ENCODE measurements around the gene RAMP3. TPM values are rescaled to one million over a fixed set of nuclear protein-coding genes. Genes with fewer than 3 reads are reported as not detected.

RAMP3 gene
- total RNA-seq, 2 experiments from 2014 or later = not detected

DNA sequence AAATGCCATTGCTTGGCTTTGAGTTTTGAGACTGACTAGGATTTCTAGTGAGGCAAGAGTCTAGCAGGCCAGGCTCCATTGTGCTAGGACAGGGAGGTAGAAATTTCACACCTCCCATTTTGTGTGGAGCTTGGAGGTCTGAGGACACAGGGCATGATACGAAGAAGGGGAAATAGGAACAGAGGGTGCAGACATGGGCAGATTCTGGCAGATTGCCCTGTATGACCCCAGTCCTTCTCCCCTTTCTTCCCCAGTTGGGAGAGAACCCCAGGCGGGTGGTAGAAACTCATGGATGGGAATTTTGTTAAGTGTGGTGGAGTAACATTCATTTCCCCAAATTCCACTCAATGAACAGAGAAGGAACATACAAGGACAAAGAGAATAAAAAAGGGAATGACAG, 54.4 kb downstream of the RAMP3 start:
- Mint-ChIP-seq H3K36me3 (ENCODE audit: low read depth) (no peaks in the 10 kb centered on the region), H3K4me1 (ENCODE audit: low read depth) (no peaks in the 10 kb centered on the region), H3K4me3 (no peak overlapping the region), H3K27me3 (peaks cover 48% of the 10 kb centered on the region), H3K27ac (no peak overlapping the region), H3K9me3 (no peaks in the 10 kb centered on the region)
- TF ChIP-seq CTCF (IDR thresholded peaks at IDR 0.05) = no peak
- CTCF ChIA-PET = no interaction called here
- ATAC-seq = no peak
- POLR2A ChIA-PET = no interaction called here
- intact Hi-C loops (cut with micrococcal nuclease) = no loop called here
- no peak for DNase-seq

DNA sequence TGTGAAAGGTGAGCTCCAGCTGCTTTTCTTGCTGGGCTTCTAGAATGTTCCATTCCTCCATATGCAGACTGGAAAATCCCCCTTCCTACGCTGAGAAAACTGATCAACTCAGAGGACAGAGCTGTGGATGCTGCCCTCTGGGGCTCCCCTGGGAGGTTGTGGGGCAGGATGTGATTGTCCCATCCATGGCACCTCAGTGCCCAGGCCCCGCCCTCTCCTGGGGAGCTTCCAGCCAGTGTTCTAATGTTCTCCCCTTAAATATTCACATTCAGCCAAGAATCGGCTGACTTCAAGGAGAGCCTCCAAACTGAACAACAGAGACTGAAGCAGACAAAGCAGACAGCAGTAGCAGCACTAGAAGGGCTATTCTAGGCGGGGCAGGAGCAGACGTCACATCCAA, 55.0 kb downstream of the RAMP3 start:
- Mint-ChIP-seq H3K27me3 (peaks cover 45% of the 10 kb centered on the region), H3K36me3 (ENCODE audit: low read depth) (no peaks in the 10 kb centered on the region), H3K4me3 (no peak overlapping the region), H3K4me1 (ENCODE audit: low read depth) (no peaks in the 10 kb centered on the region), H3K9me3 (no peaks in the 10 kb centered on the region), H3K27ac (no peak overlapping the region)
- DNase-seq (no peak), ATAC-seq (no peak)
- TF ChIP-seq CTCF (IDR thresholded peaks at IDR 0.05) = no peak
- POLR2A ChIA-PET = no interaction called here
- CTCF ChIA-PET = no interaction called here
- intact Hi-C loops (cut with micrococcal nuclease) = no loop called here

GRCh38 chr7:45215601-45216062, 58.0 kb downstream of the RAMP3 start:
- TF ChIP-seq CTCF (IDR thresholded peaks at IDR 0.05) = no peak
- CTCF ChIA-PET = interaction anchor here (1.2 to 1.8 kb wide), 4 partner anchors 10 to 61 kb away, joined by 3 to 6 read pairs (median 4); no protein-coding TSS in a partner anchor
- no peak for ATAC-seq
- Mint-ChIP-seq H3K27ac (no peak overlapping the region), H3K4me3 (no peak overlapping the region), H3K9me3 (no peaks in the 10 kb centered on the region), H3K4me1 (ENCODE audit: low read depth) (no peaks in the 10 kb centered on the region), H3K36me3 (ENCODE audit: low read depth) (no peaks in the 10 kb centered on the region), H3K27me3 (peaks cover 41% of the 10 kb centered on the region)
- intact Hi-C loops (cut with micrococcal nuclease) = no loop called here
- DNase-seq = no peak
- POLR2A ChIA-PET = interaction anchor here (0.6 to 1.0 kb wide), 2 partner anchors 12 to 16 kb away, joined by 3 read pairs; no protein-coding TSS in a partner anchor

GRCh38 chr7:45216181-45216580, 58.6 kb downstream of the RAMP3 start:
- Mint-ChIP-seq H3K9me3 (no peaks in the 10 kb centered on the region), H3K27ac (no peak overlapping the region), H3K4me1 (ENCODE audit: low read depth) (no peaks in the 10 kb centered on the region), H3K36me3 (ENCODE audit: low read depth) (no peaks in the 10 kb centered on the region), H3K4me3 (no peak overlapping the region), H3K27me3 (peaks cover 39% of the 10 kb centered on the region)
- ChIA-PET CTCF (interaction anchor here (1.2 to 1.8 kb wide), 2 partner anchors 11 to 62 kb away, joined by 4 to 6 read pairs; no protein-coding TSS in a partner anchor), POLR2A (interaction anchor here (1.0 kb wide), 1 partner anchor 12 kb away, joined by 3 read pairs; no protein-coding TSS in a partner anchor)
- DNase-seq (no peak), ATAC-seq (no peak)
- intact Hi-C loops (cut with micrococcal nuclease) = no loop called here
- TF ChIP-seq CTCF (IDR thresholded peaks at IDR 0.05) = no peak

- no peak for DNase-seq
These were observed 59.1 kb downstream of the RAMP3 start for GRCh38 chr7:45216622-45217165.

More at GRCh38 chr7:45216622-45217165, 59.1 kb downstream of the RAMP3 start:
- H3K4me1 Mint-ChIP-seq (ENCODE audit: low read depth) = no peaks in the 10 kb centered on the region
- ChIA-PET CTCF (interaction anchor here (1.2 to 1.8 kb wide), 3 partner anchors 9 to 63 kb away, joined by 4 to 6 read pairs (median 5); no protein-coding TSS in a partner anchor), POLR2A (interaction anchor here (1.0 kb wide), 1 partner anchor 13 kb away, joined by 3 read pairs; no protein-coding TSS in a partner anchor)
- H3K9me3 Mint-ChIP-seq = no peaks in the 10 kb centered on the region
- ATAC-seq = no peak
- no peak overlapping the region for H3K4me3 Mint-ChIP-seq
- no peak for TF ChIP-seq CTCF (IDR thresholded peaks at IDR 0.05)
- peaks cover 38% of the 10 kb centered on the region for H3K27me3 Mint-ChIP-seq
- H3K36me3 Mint-ChIP-seq (ENCODE audit: low read depth) = no peaks in the 10 kb centered on the region
- H3K27ac Mint-ChIP-seq = no peak overlapping the region
- intact Hi-C loops (cut with micrococcal nuclease) = no loop called here

All from activated CD8-positive, alpha-beta T cell treated with anti-CD3 and anti-CD28 coated beads for 36 hours (primary cell).